WTC11 (cell line): ENCODE measurements around the gene PTN. TPM values are rescaled to one million over a fixed set of nuclear protein-coding genes. Genes with fewer than 3 reads are reported as not detected.

Experiments
- ATAC-seq: fragments of 200-7000 bp; cut with Tn5 transposase; 2 replicates; pipeline ENCODE4 v1.10.0; 2021; ENCODE audit warnings: mild to moderate bottlenecking, moderate library complexity
- Bru-seq: library from RNA; stranded (reverse); fragments of 400-500 nt; gene quantifications from one replicate; lab custom pipeline; 2021; lab: Mats Ljungman, UMichigan
- CTCF ChIA-PET: fragments of 300-600 bp; sonication (Branson Sonifier 250); formaldehyde crosslinking; loops from one replicate; lab custom pipeline; 2021; ENCODE audit warnings: antibody characterized with exemption; lab: Charles Lee
- POLR2A ChIA-PET: fragments of 350-600 bp; sonication (Branson Sonifier 250); formaldehyde crosslinking; loops from one replicate; lab custom pipeline; 2021; ENCODE audit warnings: antibody characterized with exemption; lab: Charles Lee
- DNase-seq: peaks from one replicate; pipeline ENCODE4 v3.0.0; 2021; ENCODE audit warnings: low spot score
- H3K27ac Mint-ChIP-seq: 2 replicates; pipeline ENCODE4 v1.8.0; 2021; ENCODE audit warnings: mixed read lengths
- H3K27me3 Mint-ChIP-seq: 2 replicates; pipeline ENCODE4 v1.8.0; 2021; ENCODE audit warnings: low read depth, mild to moderate bottlenecking, moderate library complexity, mixed read lengths
- H3K36me3 Mint-ChIP-seq: 2 replicates; pipeline ENCODE4 v1.8.0; 2021; ENCODE audit warnings: mixed read lengths
- H3K4me1 Mint-ChIP-seq: 2 replicates; pipeline ENCODE4 v1.8.0; 2022; ENCODE audit warnings: mixed read lengths
- H3K4me3 Mint-ChIP-seq: 2 replicates; pipeline ENCODE4 v1.8.0; 2021; ENCODE audit warnings: mild to moderate bottlenecking, moderate library complexity, mixed read lengths
- H3K9me3 Mint-ChIP-seq: 2 replicates; pipeline ENCODE4 v1.8.0; 2021; ENCODE audit warnings: mixed read lengths
- ARID4B ChIP-seq: sonication (generic); formaldehyde crosslinking; IDR thresholded peaks from 2 replicates; pipeline ENCODE4 v1.8.0; 2023; ENCODE audit warnings: missing genetic modification reagents, mild to moderate bottlenecking, borderline replicate concordance
- CDX4 ChIP-seq: fragments of 250-450 bp; sonication (Bioruptor Pico); IDR thresholded peaks from 2 replicates; pipeline ENCODE4 v1.9.0; 2021; ENCODE audit warnings: moderate library complexity, mild to moderate bottlenecking, inconsistent platforms, borderline replicate concordance
- CTCF ChIP-seq: fragments of 200-600 bp; IDR thresholded peaks from 2 replicates; pipeline ENCODE4 v1.8.0; 2022; ENCODE audit warnings: antibody characterized with exemption
- ETV6 ChIP-seq: sonication (generic); formaldehyde crosslinking; IDR thresholded peaks from 2 replicates; pipeline ENCODE4 v1.8.1; 2022; ENCODE audit warnings: mild to moderate bottlenecking, missing genetic modification reagents
- GTF2I ChIP-seq: fragments of 250-450 bp; sonication (Bioruptor Pico); conservative IDR thresholded peaks from 2 replicates; pipeline ENCODE4 v1.4.0; 2021; ENCODE audit warnings: mild to moderate bottlenecking
- HMGA2 ChIP-seq: fragments of 250-450 bp; sonication (Bioruptor Pico); IDR thresholded peaks from 2 replicates; pipeline ENCODE4 v1.4.0; 2021; ENCODE audit warnings: mild to moderate bottlenecking, moderate library complexity
- NR2C2 ChIP-seq: sonication (generic); formaldehyde crosslinking; IDR thresholded peaks from 2 replicates; pipeline ENCODE4 v1.8.0; 2022; ENCODE audit warnings: mild to moderate bottlenecking, missing genetic modification reagents
- PRRX2 ChIP-seq: fragments of 250-450 bp; sonication (Bioruptor Pico); IDR thresholded peaks from 2 replicates; pipeline ENCODE4 v1.8.0; 2021; ENCODE audit warnings: mild to moderate bottlenecking
- RELA ChIP-seq: sonication (generic); formaldehyde crosslinking; IDR thresholded peaks from 2 replicates; pipeline ENCODE4 v1.8.1; 2022; ENCODE audit warnings: missing genetic modification reagents, mild to moderate bottlenecking, borderline replicate concordance
- SP1 ChIP-seq: sonication (generic); formaldehyde crosslinking; conservative IDR thresholded peaks from 2 replicates; pipeline ENCODE4 v1.8.1; 2022; ENCODE audit warnings: missing genetic modification reagents
- TEAD1 ChIP-seq: sonication (generic); formaldehyde crosslinking; IDR thresholded peaks from 2 replicates; pipeline ENCODE4 v1.8.0; 2022; ENCODE audit warnings: mild to moderate bottlenecking, missing genetic modification reagents
- TP53 ChIP-seq: sonication (generic); formaldehyde crosslinking; IDR thresholded peaks from 2 replicates; pipeline ENCODE4 v1.8.1; 2023; ENCODE audit warnings: mild to moderate bottlenecking, missing genetic modification reagents
- ZNF232 ChIP-seq: sonication (generic); formaldehyde crosslinking; IDR thresholded peaks from 2 replicates; pipeline ENCODE4 v1.8.0; 2022; ENCODE audit warnings: mild to moderate bottlenecking, missing genetic modification reagents
- ZNF317 ChIP-seq: sonication (generic); formaldehyde crosslinking; IDR thresholded peaks from 2 replicates; pipeline ENCODE4 v1.8.1; 2023; ENCODE audit warnings: low read depth, mild to moderate bottlenecking, moderate library complexity, missing genetic modification reagents, borderline replicate concordance
- ZNF512 ChIP-seq: sonication (generic); formaldehyde crosslinking; IDR thresholded peaks from 2 replicates; pipeline ENCODE4 v1.8.1; 2022; ENCODE audit warnings: missing genetic modification reagents, borderline replicate concordance
- long read RNA-seq, 3 experiments: library from RNA in 1 of 3; library from capped mRNA in 1 of 3; library from polyadenylated mRNA in 1 of 3; unstranded in 2 of 3; stranded (forward) in 1 of 3; transcript quantifications; one replicate each; pipeline ENCODE4 v2.0.0, GENCODE V29; 2021
- total RNA-seq: library from RNA; stranded (reverse); gene quantifications from 3 replicates; pipeline ENCODE4 v1.2.3, GENCODE V29; 2021
- TF ChIP-seq, protein P1 (sequence below): sonication (generic); formaldehyde crosslinking; IDR thresholded peaks from 2 replicates; pipeline ENCODE4 v1.8.1; 2023; ENCODE audit warnings: mild to moderate bottlenecking, moderate library complexity, missing genetic modification reagents
- TF ChIP-seq, protein P2 (sequence below): sonication (generic); formaldehyde crosslinking; IDR thresholded peaks from 2 replicates; pipeline ENCODE4 v1.8.1; 2023; ENCODE audit warnings: mild to moderate bottlenecking, missing genetic modification reagents, moderate library complexity
- TF ChIP-seq, protein P3 (sequence below): fragments of 250-450 bp; sonication (Bioruptor Pico); IDR thresholded peaks from 2 replicates; pipeline ENCODE4 v1.9.0; 2021; ENCODE audit warnings: mild to moderate bottlenecking

The PTN gene
- total RNA-seq (13.7 to 18.9 TPM (median 14.4 TPM) in 3 replicates), Bru-seq, nascent RNA (percentile 44 among the genes with signal in this experiment)
- long read RNA-seq, experiment 1, transcript PTN-201 (5 exons, 1,614 nt): major isoform, 43 of 54 reads
- long read RNA-seq, experiment 1, partial matches to known transcripts: 3 of 54 reads
- long read RNA-seq, experiment 1, other reads (novel, unspliced or antisense): 8 of 54 reads
- long read RNA-seq, experiment 2, transcript PTN-201 (5 exons, 1,614 nt): major isoform, 23 of 41 reads
- long read RNA-seq, experiment 2, partial matches to known transcripts: 11 of 41 reads
- long read RNA-seq, experiment 2, other reads (novel, unspliced or antisense): 7 of 41 reads
- long read RNA-seq, experiment 3, transcript PTN-201 (5 exons, 1,614 nt): major isoform, 93 of 104 reads
- long read RNA-seq, experiment 3, partial matches to known transcripts: 0 of 104 reads
- long read RNA-seq, experiment 3, other reads (novel, unspliced or antisense): 11 of 104 reads

GRCh38 chr7:137343281-137343841, at the start of gene PTN:
Gene PTN (minus strand): TSS chr7:137343733. CDS start chr7:137254973, 88,760 bp downstream.
- peak within 1 kb of the TSS; percentile 83 for H3K4me3 Mint-ChIP-seq
- peak; percentile 92 for ATAC-seq
- peaks cover 3% of the 10 kb centered on the region for H3K9me3 Mint-ChIP-seq
- H3K27me3 Mint-ChIP-seq: peaks cover 19% of the 10 kb centered on the region
- peaks cover 61% of the 10 kb centered on the region for H3K4me1 Mint-ChIP-seq
- DNase-seq: peak; percentile 62
- CTCF ChIA-PET: interaction anchor here (0.8 to 3.7 kb wide), 6 partner anchors 9 to 248 kb away, joined by 3 to 27 read pairs (median 5); no protein-coding TSS in a partner anchor
- POLR2A ChIA-PET: no interaction called here
- H3K36me3 Mint-ChIP-seq: no peaks in the 10 kb centered on the region
- H3K27ac Mint-ChIP-seq: peak within 1 kb of the TSS; percentile 55
- TF ChIP-seq TEAD1: peak; percentile 48; the same call in 1 of the 2 replicates
- TF ChIP-seq HMGA2: no peak
- peak; percentile 80; the same call in 1 of the 2 replicates for TF ChIP-seq ETV6 (CRISPR knock-in tag)
- TF ChIP-seq, protein P1, sequence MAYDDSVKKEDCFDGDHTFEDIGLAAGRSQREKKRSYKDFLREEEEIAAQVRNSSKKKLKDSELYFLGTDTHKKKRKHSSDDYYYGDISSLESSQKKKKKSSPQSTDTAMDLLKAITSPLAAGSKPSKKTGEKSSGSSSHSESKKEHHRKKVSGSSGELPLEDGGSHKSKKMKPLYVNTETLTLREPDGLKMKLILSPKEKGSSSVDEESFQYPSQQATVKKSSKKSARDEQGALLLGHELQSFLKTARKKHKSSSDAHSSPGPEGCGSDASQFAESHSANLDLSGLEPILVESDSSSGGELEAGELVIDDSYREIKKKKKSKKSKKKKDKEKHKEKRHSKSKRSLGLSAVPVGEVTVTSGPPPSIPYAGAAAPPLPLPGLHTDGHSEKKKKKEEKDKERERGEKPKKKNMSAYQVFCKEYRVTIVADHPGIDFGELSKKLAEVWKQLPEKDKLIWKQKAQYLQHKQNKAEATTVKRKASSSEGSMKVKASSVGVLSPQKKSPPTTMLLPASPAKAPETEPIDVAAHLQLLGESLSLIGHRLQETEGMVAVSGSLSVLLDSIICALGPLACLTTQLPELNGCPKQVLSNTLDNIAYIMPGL (CRISPR knock-in tag): peak; percentile 42; the same call in 1 of the 2 replicates
- TF ChIP-seq CTCF: no peak
- TF ChIP-seq PRRX2 (CRISPR knock-in tag): no peak
- no peak for TF ChIP-seq NR2C2
- no peak for TF ChIP-seq TP53 (CRISPR knock-in tag)
- no peak for TF ChIP-seq ZNF512
- 0 out of 2 replicates have a peak, but pooled peaks have one; percentile 10 for TF ChIP-seq ARID4B (CRISPR knock-in tag)
- no peak for TF ChIP-seq GTF2I (CRISPR knock-in tag)
- 0 out of 2 replicates have a peak, but pooled peaks have one; percentile 25 for TF ChIP-seq ZNF232
- no peak for TF ChIP-seq SP1 (CRISPR knock-in tag)
- TF ChIP-seq, protein P2, sequence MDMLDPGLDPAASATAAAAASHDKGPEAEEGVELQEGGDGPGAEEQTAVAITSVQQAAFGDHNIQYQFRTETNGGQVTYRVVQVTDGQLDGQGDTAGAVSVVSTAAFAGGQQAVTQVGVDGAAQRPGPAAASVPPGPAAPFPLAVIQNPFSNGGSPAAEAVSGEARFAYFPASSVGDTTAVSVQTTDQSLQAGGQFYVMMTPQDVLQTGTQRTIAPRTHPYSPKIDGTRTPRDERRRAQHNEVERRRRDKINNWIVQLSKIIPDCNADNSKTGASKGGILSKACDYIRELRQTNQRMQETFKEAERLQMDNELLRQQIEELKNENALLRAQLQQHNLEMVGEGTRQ: no peak
- no peak for TF ChIP-seq CDX4 (CRISPR knock-in tag)
- TF ChIP-seq, protein P3, sequence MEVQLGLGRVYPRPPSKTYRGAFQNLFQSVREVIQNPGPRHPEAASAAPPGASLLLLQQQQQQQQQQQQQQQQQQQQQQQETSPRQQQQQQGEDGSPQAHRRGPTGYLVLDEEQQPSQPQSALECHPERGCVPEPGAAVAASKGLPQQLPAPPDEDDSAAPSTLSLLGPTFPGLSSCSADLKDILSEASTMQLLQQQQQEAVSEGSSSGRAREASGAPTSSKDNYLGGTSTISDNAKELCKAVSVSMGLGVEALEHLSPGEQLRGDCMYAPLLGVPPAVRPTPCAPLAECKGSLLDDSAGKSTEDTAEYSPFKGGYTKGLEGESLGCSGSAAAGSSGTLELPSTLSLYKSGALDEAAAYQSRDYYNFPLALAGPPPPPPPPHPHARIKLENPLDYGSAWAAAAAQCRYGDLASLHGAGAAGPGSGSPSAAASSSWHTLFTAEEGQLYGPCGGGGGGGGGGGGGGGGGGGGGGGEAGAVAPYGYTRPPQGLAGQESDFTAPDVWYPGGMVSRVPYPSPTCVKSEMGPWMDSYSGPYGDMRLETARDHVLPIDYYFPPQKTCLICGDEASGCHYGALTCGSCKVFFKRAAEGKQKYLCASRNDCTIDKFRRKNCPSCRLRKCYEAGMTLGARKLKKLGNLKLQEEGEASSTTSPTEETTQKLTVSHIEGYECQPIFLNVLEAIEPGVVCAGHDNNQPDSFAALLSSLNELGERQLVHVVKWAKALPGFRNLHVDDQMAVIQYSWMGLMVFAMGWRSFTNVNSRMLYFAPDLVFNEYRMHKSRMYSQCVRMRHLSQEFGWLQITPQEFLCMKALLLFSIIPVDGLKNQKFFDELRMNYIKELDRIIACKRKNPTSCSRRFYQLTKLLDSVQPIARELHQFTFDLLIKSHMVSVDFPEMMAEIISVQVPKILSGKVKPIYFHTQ: no peak
- TF ChIP-seq RELA (CRISPR knock-in tag): no peak
- TF ChIP-seq ZNF317: no peak
